ENCODE results near the gene OR51B4. TPM values are rescaled to one million over a fixed set of nuclear protein-coding genes. Genes with fewer than 3 reads are reported as not detected.

The OR51B4 gene
- total RNA-seq, 4 donors from 2014 or later: not detected

DNA sequence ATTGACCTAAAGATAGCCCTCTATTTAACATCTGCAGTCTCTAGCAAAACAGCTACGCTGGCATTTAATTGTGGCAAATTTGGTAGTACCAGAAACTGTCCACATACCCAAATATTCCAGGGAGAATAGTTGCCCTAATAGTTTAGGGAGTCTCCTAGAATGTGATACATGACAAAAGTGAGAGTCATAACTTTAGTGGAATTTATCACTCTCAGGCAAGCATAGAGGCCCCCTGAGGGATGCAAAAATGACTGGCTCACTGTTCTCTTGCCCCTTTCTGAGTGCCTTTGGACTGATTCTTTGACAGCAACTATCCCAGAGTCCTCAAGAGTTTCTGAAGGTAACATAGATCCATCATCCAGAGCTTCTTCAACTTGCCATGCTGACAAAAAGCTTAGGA, 2.3 kb upstream of the OR51B4 start:
- TF ChIP-seq, protein P1, sequence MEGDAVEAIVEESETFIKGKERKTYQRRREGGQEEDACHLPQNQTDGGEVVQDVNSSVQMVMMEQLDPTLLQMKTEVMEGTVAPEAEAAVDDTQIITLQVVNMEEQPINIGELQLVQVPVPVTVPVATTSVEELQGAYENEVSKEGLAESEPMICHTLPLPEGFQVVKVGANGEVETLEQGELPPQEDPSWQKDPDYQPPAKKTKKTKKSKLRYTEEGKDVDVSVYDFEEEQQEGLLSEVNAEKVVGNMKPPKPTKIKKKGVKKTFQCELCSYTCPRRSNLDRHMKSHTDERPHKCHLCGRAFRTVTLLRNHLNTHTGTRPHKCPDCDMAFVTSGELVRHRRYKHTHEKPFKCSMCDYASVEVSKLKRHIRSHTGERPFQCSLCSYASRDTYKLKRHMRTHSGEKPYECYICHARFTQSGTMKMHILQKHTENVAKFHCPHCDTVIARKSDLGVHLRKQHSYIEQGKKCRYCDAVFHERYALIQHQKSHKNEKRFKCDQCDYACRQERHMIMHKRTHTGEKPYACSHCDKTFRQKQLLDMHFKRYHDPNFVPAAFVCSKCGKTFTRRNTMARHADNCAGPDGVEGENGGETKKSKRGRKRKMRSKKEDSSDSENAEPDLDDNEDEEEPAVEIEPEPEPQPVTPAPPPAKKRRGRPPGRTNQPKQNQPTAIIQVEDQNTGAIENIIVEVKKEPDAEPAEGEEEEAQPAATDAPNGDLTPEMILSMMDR (IDR thresholded peaks at IDR 0.05; ENCODE audit: low read depth): no peak

DNA sequence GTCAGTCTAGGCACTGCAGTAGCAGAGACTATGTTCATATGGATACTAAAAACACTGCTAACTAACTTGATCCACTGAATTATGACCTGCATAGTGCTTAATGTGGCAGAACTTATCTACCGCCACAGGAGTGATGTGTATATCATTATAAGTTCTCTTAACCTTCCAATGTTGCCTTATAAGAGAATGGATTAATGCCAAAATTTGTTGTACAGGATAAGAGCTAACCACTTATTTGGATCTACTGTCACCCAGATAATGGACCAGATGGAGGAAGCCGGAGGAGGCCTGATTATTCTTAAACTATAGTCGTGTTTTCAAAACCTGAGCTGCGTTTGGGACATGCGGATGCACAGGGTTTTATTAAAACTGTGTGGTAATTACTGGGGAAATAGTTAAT, 1.9 kb upstream of the OR51B4 start:
- TF ChIP-seq, protein P1 (IDR thresholded peaks at IDR 0.05; ENCODE audit: low read depth): no peak

DNA sequence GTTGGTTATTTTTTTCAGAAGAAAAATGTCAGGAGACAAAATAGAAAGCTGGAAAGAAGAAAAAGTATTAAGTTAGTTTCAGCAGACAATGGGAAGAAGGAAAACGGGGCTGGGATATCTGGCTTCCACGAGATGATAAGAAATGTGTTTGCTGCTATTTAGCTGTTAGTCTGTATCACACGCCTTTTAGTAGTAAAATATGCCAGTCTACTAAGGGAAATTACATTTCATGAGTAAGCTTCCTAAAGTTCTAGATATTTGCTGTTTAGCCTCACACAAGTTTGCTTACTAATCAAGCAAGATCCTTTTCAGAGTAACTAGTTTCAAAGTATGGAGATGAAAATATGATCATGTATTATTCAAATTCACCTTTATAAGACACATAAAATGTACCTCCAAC, 1.5 kb downstream of the OR51B4 start:
- TF ChIP-seq, protein P1 (IDR thresholded peaks at IDR 0.05; ENCODE audit: low read depth): no peak

DNA sequence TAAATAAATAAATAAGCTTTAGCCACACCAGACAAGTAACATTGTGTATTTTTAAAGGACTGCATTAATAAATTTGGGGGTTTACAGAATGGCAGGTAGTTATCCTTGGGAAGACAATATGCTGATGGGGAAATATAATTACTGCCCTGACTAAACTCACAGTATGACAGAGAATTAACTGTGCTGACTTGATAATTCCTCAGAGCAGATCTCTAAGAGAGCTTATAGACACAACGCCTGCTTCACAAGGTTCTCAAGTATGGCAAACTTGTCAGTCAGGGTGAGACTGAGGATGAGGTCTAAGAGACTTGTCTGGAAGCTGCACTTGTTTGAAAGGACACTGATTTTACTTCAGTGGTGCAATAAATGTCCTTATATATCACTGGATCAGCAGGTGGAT, 3.3 kb downstream of the OR51B4 start:
- TF ChIP-seq, protein P1 (IDR thresholded peaks at IDR 0.05; ENCODE audit: low read depth): no peak

DNA sequence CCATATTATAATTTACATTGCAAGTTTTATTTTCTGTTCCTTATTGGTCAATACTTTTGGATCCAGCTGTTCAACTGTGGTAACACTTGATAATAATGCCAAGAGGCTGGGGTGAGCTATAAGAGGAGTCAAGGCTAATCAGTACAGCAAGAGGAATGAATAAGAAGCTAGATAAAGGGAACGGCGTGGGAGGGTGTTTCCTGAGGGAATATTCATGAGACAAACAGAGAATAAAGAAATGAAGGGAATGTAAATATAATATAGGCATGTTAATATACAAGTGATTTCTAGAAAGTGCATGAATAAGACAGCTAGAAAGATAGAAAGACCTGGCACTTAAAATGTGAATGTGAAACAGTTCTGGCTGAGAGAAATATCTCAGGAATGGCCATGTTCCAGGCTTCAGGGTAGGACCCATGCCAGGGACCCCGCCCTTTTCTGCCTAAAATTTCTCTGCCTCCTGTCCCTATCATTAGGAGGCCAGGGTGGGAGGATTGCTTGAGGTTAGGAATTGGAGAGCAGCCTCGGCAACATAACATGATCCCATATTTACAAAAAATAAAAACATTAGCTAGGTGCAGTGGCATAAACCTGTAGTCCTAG, 3.9 kb downstream of the OR51B4 start:
- TF ChIP-seq, protein P1 (IDR thresholded peaks at IDR 0.05; ENCODE audit: low read depth): no peak

DNA sequence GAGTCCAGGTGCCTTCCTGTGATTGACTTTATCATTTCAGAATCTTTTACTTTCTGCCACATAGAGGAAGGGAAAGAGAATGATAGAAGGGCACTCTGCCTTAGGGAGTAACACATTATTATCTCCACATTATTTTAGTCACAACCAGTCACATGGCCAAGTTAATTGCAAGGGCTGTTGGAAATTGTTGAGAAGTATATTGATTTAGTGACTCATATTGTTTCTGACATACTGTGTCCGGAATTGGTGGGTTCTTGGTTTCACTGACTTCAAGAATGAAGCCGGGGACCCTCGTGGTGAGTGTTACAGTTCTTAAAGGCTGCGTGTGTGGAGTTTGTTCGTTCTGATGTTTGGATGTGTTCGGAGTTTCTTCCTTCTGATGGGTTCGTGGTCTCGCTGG, 8.7 kb downstream of the OR51B4 start:
- TF ChIP-seq, protein P1 (IDR thresholded peaks at IDR 0.05; ENCODE audit: low read depth): no peak

DNA sequence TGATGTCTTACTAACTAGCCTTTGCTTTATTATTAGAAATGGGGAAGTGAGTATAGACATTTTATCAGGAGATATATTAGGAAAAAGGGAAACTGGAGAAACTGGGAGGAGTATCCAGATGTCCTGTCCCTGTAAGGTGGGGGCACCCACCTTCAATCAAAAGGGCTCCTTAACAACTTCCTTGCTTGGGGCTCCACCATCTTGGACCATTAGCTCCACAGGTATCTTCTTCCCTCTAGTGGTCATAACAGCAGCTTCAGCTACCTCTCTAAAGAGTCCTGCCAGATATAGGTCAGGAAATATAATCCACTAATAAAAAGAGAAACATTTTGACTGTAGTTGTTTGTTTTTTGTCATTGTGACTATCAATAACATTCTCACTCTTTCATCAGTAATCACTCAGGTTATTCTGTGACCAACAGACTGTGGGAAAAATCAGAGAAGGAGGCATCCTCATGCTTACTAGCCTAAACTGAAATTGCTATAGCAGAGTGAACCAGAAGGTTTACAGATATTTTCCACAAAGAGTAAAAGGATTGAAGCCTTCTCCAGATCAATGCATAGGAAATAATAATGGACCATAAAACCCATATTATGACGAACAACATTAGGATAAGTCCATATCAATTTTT, 10.4 kb downstream of the OR51B4 start:
- TF ChIP-seq, protein P1 (IDR thresholded peaks at IDR 0.05; ENCODE audit: low read depth): no peak
